GM12874 (cell line): ENCODE data around the gene NUP62.
A peak's percentile ranks its signal among the peaks of the same experiment; 100 is the strongest.

ENCODE experiments used
- CTCF ChIP-seq: IDR thresholded peaks from 2 replicates; pipeline ENCODE4 v1.5.1; 2011; ENCODE audit warnings: low read depth, mild to moderate bottlenecking, control low read depth, low read length, moderate library complexity; ENCODE audit not compliant: insufficient read depth

Gene NUP62

GRCh38 chr19:49949742-49950589, 20.7 kb upstream of the NUP62 start:
- no peak for TF ChIP-seq CTCF

GRCh38 chr19:49946415-49946814, 17.1 kb upstream of the NUP62 start:
- no peak for TF ChIP-seq CTCF

GRCh38 chr19:49940482-49940791, 11.1 kb upstream of the NUP62 start:
- TF ChIP-seq CTCF = no peak

GRCh38 chr19:49939721-49940481, 10.6 kb upstream of the NUP62 start:
- peak; percentile 29; the same call in 1 of the 2 replicates for TF ChIP-seq CTCF

- TF ChIP-seq CTCF = no peak
These were observed 9.4 kb upstream of the NUP62 start for GRCh38 chr19:49938662-49939061.

GRCh38 chr19:49937750-49938381, 8.6 kb upstream of the NUP62 start:
- TF ChIP-seq CTCF = peak; percentile 96

GRCh38 chr19:49936549-49936948, 7.2 kb upstream of the NUP62 start:
- no peak for TF ChIP-seq CTCF
